Measurements from ENCODE around the gene SDCCAG8.

DNA sequence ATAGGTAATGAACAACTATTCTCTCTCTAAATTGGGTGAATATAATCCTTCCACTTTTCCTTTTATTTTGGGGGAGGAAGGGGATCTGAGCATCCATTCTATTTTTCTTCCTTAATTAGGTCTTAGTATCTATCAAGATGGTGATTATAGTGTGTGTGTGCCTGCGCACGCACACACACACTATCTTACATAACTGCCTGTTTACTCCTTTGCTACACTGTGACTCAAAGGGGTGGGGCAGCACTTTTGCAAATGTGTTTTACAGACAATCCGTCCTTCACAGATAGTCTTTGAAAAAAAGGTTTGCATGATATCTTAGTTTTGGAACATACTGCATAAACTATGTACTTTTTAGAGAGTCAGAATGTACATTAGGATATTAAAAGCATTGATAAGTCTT is 191.5 kb downstream of the SDCCAG8 start:
- TF ChIP-seq, protein P1, sequence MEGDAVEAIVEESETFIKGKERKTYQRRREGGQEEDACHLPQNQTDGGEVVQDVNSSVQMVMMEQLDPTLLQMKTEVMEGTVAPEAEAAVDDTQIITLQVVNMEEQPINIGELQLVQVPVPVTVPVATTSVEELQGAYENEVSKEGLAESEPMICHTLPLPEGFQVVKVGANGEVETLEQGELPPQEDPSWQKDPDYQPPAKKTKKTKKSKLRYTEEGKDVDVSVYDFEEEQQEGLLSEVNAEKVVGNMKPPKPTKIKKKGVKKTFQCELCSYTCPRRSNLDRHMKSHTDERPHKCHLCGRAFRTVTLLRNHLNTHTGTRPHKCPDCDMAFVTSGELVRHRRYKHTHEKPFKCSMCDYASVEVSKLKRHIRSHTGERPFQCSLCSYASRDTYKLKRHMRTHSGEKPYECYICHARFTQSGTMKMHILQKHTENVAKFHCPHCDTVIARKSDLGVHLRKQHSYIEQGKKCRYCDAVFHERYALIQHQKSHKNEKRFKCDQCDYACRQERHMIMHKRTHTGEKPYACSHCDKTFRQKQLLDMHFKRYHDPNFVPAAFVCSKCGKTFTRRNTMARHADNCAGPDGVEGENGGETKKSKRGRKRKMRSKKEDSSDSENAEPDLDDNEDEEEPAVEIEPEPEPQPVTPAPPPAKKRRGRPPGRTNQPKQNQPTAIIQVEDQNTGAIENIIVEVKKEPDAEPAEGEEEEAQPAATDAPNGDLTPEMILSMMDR (conservative IDR thresholded peaks at IDR 0.05; ENCODE audit: low read depth in 2 of 2), result no peak
- TF ChIP-seq EZH2 (IDR thresholded peaks at IDR 0.05; ENCODE audit: low read depth, unreplicated experiment) (no peak), EZH2phosphoT487 (IDR thresholded peaks at IDR 0.05; ENCODE audit: unreplicated experiment) (no peak), ZNF114 (CRISPR knock-in tag; IDR thresholded peaks at IDR 0.05) (no peak)

All from GM23338 (cell line).